Left lung (tissue), 10 donors: ENCODE measurements around the gene C10orf90. TPM values are rescaled to one million over a fixed set of nuclear protein-coding genes. Genes with fewer than 3 reads are reported as not detected.
"Not testable (repeated sequence)": the region's sequence is repeated elsewhere in the genome, so short reads cannot be mapped to it uniquely, and the experiment has no call there.

Experiments used
- ATAC-seq: fragments of 200-7000 bp; cut with Tn5 transposase; one replicate; pipeline ENCODE4 v1.9.1; 2020; ENCODE audit warnings: moderate library complexity
- DNase-seq, 4 donors: peaks; one replicate each; pipeline ENCODE4 v3.0.0-alpha.2; 2013 to 2020
- H3K27ac ChIP-seq, 2 donors: fragments of 200-600 bp; sonication (generic) in 1 of 2; one replicate each; pipeline versions ENCODE4 v1.5.0 to v1.8.0; 2020 to 2021
- H3K27me3 ChIP-seq, 2 donors: fragments of 200-600 bp; sonication (generic) in 1 of 2; one replicate each; pipeline versions ENCODE4 v1.5.0 to v1.8.0; 2020 to 2021
- H3K36me3 ChIP-seq, 2 donors: fragments of 200-600 bp; sonication (generic) in 1 of 2; one replicate each; pipeline versions ENCODE4 v1.5.0 to v1.8.0; 2020 to 2021
- H3K4me1 ChIP-seq, 2 donors: fragments of 200-600 bp; one replicate each; pipeline ENCODE4 v1.8.0; 2021
- H3K4me3 ChIP-seq, 2 donors: fragments of 200-600 bp; sonication (generic) in 1 of 2; one replicate each; pipeline versions ENCODE4 v1.5.0 to v1.8.0; 2020 to 2021; ENCODE audit warnings: mild to moderate bottlenecking in 1 of 2
- H3K9me3 ChIP-seq, 2 donors: fragments of 200-600 bp; sonication (generic) in 1 of 2; one replicate each; pipeline versions ENCODE4 v1.5.0 to v1.8.0; 2020 to 2021
- intact Hi-C, 2 donors: fragments of 100-400 bp; cut with DNase I; formaldehyde crosslinking; loops; one replicate each; pipeline versions ENCODE4 v1.11.2 to v1.14.2; 2022
- polyA plus RNA-seq, 6 donors: library from polyadenylated mRNA; unstranded; fragments of 120-200 nt; gene quantifications; one replicate each; pipeline ENCODE4 v1.2.1, GENCODE V29; 2013; ENCODE audit not compliant: insufficient read length in 6 of 6
- total RNA-seq, 2 donors: library from RNA; stranded (reverse); fragmentation: NEBNext Ultra II Directional; extraction: Animal tissue kit (Norgen Biotek cat#: 25700); gene quantifications; one replicate each; pipeline ENCODE4 v1.2.1, GENCODE V29; 2021
- TF ChIP-seq, protein P1 (sequence below), 2 donors: fragments of 200-600 bp; sonication (generic) in 1 of 2; IDR thresholded peaks; one replicate each; pipeline versions ENCODE4 v1.5.0 to v1.8.0; 2021; ENCODE audit warnings: antibody characterized with exemption in 2 of 2
- donor health status: DM: no; HTN: yes; CAD: no.
- donor health status: DM: no; HTN: no; CAD: no.

C10orf90 gene
- total and polyA plus RNA-seq, 8 donors, result 12.6 to 29.8 (median 20.5) TPM; not detected in 2

DNA sequence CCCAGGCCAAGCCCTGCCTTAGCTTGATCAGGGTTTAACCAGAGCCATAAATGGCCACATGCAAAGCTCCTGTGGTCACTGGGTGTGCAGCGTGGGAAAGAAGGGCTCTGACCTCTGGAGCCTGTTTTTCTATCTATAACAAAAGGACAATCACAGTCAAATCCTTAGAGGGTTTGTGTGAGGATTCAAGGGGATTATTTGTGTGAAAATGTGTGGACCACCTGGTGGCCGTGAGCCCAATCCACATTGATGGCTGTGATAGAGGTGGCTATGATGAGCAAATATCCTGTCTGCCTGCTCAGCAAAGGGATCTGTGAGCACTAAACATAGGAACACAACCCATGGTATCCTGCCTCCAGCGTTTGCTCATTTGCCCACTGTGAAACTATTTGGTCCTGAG lies 107.1 kb downstream of the C10orf90 start:
- no peak for ATAC-seq
- intact Hi-C loops, result no loop called here

DNA sequence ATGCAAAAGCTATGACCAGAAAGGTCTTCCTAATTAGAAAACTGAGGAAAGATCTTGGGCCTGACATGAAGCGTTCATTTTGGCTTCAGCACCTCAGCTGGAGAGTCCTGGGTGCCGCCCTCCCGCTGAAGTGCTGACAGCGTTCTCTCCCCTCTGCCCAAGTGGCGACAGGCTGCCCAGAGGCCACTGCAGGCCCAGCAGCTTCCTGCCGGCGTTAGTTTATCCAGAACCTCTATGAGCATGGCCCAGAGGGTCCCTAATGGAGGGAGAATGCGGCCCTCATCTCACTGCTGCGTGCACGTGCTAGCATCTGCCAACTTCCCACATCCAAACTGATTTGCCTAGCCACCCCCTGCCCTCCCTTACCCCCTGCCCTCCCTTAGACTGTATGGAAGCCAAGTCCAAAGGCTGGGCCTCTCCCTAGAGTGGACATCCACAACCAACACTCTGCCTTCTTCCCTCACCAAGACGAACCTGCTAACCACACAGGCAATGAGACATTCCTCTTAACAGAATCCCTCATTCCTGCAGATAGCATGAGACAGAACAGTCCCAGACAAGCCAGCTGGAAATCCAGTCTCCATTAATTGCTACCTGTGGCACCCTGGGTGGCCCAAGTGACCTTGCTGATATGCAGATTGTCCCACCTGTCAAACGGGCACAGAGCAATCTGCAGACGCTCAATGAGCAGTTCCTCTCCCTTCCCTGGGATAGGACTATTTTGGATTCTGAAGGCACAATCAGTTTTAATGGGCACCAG lies 108.4 kb downstream of the C10orf90 start:
- Histone ChIP-seq H3K9me3 (no peaks in the 10 kb centered on the region), H3K4me3 (no peak overlapping the region), H3K27ac (no peak overlapping the region), H3K36me3 (no peaks in the 10 kb centered on the region), H3K4me1 (no peaks in the 10 kb centered on the region), H3K27me3 (no peaks in the 10 kb centered on the region)
- ATAC-seq (no peak), DNase-seq (no peak)
- TF ChIP-seq, protein P1, sequence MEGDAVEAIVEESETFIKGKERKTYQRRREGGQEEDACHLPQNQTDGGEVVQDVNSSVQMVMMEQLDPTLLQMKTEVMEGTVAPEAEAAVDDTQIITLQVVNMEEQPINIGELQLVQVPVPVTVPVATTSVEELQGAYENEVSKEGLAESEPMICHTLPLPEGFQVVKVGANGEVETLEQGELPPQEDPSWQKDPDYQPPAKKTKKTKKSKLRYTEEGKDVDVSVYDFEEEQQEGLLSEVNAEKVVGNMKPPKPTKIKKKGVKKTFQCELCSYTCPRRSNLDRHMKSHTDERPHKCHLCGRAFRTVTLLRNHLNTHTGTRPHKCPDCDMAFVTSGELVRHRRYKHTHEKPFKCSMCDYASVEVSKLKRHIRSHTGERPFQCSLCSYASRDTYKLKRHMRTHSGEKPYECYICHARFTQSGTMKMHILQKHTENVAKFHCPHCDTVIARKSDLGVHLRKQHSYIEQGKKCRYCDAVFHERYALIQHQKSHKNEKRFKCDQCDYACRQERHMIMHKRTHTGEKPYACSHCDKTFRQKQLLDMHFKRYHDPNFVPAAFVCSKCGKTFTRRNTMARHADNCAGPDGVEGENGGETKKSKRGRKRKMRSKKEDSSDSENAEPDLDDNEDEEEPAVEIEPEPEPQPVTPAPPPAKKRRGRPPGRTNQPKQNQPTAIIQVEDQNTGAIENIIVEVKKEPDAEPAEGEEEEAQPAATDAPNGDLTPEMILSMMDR (IDR thresholded peaks at IDR 0.05), result no peak
- intact Hi-C loops, result no loop called here

More for the DNA sequence above, 107.1 kb downstream of the C10orf90 start:
- no peak for DNase-seq
- Histone ChIP-seq H3K4me1 (no peaks in the 10 kb centered on the region), H3K9me3 (no peaks in the 10 kb centered on the region), H3K36me3 (no peaks in the 10 kb centered on the region), H3K27me3 (no peaks in the 10 kb centered on the region), H3K4me3 (no peak overlapping the region), H3K27ac (no peak overlapping the region)
- TF ChIP-seq, protein P1 (IDR thresholded peaks at IDR 0.05), result no peak

DNA sequence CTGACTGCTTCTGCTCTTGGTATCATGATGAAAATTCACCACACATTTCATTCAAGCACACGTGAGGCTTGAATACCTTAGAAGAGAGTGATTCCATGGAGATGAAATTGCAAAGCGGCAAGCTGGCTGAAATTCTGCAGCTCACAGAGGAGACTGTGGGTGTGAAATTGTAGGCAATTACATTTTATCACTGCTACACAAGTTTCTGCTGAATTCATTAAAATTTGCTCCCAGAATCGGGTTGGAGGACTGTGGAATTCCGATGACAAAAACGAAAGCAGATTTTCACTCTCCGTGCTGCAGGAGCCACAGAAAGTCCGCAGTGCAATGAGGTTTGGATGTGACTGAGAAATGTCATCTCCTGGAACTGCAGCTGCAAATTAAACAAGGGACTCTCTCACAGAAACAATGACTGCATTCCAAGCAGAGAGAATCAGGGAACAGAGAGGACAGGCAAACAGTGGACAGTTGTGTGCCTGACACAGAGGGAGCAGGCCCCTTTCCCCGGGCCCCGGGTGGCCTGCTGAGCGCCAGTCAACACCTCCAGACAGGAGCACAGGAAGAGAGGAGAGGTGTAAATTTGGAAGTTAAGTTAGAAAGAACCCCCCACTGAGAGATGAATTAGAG lies 109.1 kb downstream of the C10orf90 start:
- no peak for ATAC-seq
- TF ChIP-seq, protein P1 (IDR thresholded peaks at IDR 0.05), result no peak

DNA sequence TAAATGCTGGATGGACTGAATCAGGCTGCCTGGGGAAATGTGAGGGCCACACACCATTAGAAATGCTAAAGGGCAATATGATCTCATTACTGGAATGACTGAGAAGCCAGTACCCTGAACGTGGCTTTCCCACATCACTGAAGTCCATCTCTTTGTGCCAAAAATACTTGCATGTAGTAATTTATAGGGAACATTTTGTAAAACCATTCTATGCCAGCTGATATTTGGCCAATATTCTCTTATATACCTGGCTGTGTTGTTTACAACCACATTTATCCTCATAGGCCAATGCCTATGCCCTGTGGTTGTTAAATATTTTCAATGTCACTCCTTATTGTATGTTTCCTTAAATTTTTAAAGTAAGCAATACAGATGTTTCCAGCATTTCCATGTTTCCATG lies 111.6 kb downstream of the C10orf90 start:
- Histone ChIP-seq H3K4me3 (no peak overlapping the region), H3K27me3 (no peaks in the 10 kb centered on the region), H3K9me3 (no peaks in the 10 kb centered on the region), H3K27ac (no peak overlapping the region), H3K4me1 (no peaks in the 10 kb centered on the region), H3K36me3 (no peaks in the 10 kb centered on the region)
- TF ChIP-seq, protein P1 (IDR thresholded peaks at IDR 0.05), result no peak
- DNase-seq (no peak), ATAC-seq (no peak)
- intact Hi-C loops, result no loop called here

More for the DNA sequence above, 109.1 kb downstream of the C10orf90 start:
- intact Hi-C loops, result no loop called here
- Histone ChIP-seq H3K36me3 (no peaks in the 10 kb centered on the region), H3K9me3 (no peaks in the 10 kb centered on the region), H3K4me3 (no peak overlapping the region), H3K4me1 (no peaks in the 10 kb centered on the region), H3K27me3 (no peaks in the 10 kb centered on the region), H3K27ac (no peak overlapping the region)
- DNase-seq, result no peak

DNA sequence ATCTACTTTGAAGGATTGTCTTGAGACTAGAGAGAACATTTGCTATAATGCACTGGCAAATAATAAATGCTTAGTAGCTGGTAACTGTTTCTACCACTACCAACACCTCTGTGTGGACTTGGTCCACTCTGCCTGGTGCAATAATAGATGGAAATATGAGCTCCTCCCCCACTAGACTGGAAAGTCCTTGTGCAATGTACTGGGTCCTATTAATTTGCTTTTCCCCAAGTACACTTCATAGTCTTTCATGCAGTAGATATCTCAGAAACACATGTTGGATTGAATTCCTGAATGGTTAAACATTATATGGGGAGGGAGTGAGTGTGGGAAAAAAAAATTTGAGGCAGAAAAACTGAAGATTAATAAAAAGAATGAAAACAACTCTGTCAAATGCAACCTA lies 119.3 kb downstream of the C10orf90 start:
- Histone ChIP-seq H3K9me3 (no peaks in the 10 kb centered on the region), H3K36me3 (no peaks in the 10 kb centered on the region), H3K27ac (no peak overlapping the region), H3K4me3 (no peak overlapping the region), H3K4me1 (no peaks in the 10 kb centered on the region), H3K27me3 (peaks cover 0 to 4% of the 10 kb centered on the region in 2 donors)
- TF ChIP-seq, protein P1 (IDR thresholded peaks at IDR 0.05), result no peak
- peak; percentile 96 for ATAC-seq
- intact Hi-C loops, result no loop called here
- peak in 1 of 4 donors; percentile 28 for DNase-seq

DNA sequence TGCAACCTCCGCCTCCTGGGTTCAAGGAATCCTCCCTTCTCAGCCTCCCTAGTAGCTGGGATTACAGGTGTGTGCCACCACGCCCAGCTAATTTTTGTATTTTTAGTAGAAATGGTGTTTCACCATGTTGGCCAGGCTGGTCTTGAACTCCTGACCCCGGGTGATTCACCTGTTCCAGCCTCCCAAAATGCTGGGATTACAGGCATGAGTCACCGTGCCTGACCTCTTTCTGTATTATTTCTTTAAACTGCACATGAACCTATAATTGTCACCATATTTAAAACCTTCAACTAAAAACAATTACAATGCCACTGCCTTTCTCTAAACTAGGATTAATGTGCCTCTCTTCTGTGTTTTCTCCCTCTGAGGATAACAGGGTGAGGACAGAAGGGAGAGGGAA lies 119.9 kb downstream of the C10orf90 start:
- ATAC-seq, H3K9me3 ChIP-seq, DNase-seq, H3K27ac ChIP-seq, H3K4me3 ChIP-seq, H3K27me3 ChIP-seq, intact Hi-C loops, H3K4me1 ChIP-seq, H3K36me3 ChIP-seq: not testable (repeated sequence)
